BJ (cell line): Measurements from ENCODE around the gene FAM76A. TPM values are rescaled to one million over a fixed set of nuclear protein-coding genes. Genes with fewer than 3 reads are reported as not detected.
"Not testable (repeated sequence)": the region's sequence is repeated elsewhere in the genome, so short reads cannot be mapped to it uniquely, and the experiment has no call there.

Source experiments
- CTCF ChIA-PET: fragments of 350-600 bp; formaldehyde crosslinking; extraction: SDS; loops from one replicate; lab custom pipeline; 2021; ENCODE audit warnings: antibody characterized with exemption, inconsistent platforms; lab: Yijun Ruan, JAX
- POLR2A ChIA-PET: fragments of 300-600 bp; sonication (Branson Sonifier 250); formaldehyde crosslinking; extraction: SDS; loops from one replicate; lab custom pipeline; 2021; ENCODE audit warnings: antibody characterized with exemption; lab: Charles Lee
- DNase-seq: peaks from one replicate; pipeline ENCODE4 v3.0.0-alpha.2; 2011; ENCODE audit warnings: low read depth
- H3K27me3 ChIP-seq: 2 replicates; pipeline ENCODE4 v1.6.0; 2011; ENCODE audit warnings: low read length; ENCODE audit not compliant: control insufficient read depth, insufficient read depth
- H3K36me3 ChIP-seq: 2 replicates; pipeline ENCODE4 v1.5.1; 2011; ENCODE audit warnings: low read length; ENCODE audit not compliant: control insufficient read depth, insufficient read depth
- H3K4me3 ChIP-seq: 2 replicates; pipeline ENCODE4 v1.5.1; 2011; ENCODE audit warnings: low read depth, mild to moderate bottlenecking, control low read depth, low read length
- polyA plus RNA-seq: library from polyadenylated mRNA; depleted of rRNA; stranded (reverse); fragments of >200 nt; gene quantifications from 2 replicates; pipeline ENCODE4 v1.2.3, GENCODE V29; 2011; rRNA removed
- small RNA-seq: library from RNA; depleted of rRNA; stranded (forward); fragments of <200 nt; gene quantifications from one replicate; pipeline ENCODE3, GENCODE V24; 2012; ENCODE audit warnings: low replicate concordance, low read depth; ENCODE audit not compliant: insufficient read length
- TF ChIP-seq, protein P1 (sequence below): IDR thresholded peaks from 2 replicates; pipeline ENCODE4 v1.5.1; 2011; ENCODE audit warnings: low read depth, mild to moderate bottlenecking, control low read depth, inconsistent platforms, low read length, moderate library complexity; ENCODE audit not compliant: insufficient read depth

FAM76A gene
- polyA plus RNA-seq, 1 experiment: 3.9 TPM

DNA sequence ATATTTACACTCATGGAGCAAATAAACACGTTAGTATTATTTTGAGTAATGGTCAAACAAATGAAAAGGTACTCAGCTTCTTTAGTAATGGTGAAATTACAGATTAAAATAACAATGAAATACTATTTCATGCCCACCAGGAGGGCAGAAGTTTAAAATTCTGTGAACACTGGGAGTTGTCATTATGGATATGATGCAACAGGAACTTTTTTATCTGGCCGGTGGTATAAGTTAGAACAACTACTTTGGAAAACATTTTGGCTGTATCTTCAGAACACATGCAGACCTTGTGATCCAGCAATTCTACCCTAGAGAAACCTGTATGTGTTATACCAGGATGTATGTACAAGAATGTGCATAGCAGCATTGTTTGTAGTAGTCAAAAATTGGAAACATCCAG is 81.6 kb downstream of the FAM76A start:
- DNase-seq: no peak
- POLR2A ChIA-PET: no interaction called here
- CTCF ChIA-PET: no interaction called here
- Histone ChIP-seq H3K36me3 (peaks cover 3% of the 10 kb centered on the region), H3K4me3 (no peak overlapping the region), H3K27me3 (no peaks in the 10 kb centered on the region)
- TF ChIP-seq, protein P1, sequence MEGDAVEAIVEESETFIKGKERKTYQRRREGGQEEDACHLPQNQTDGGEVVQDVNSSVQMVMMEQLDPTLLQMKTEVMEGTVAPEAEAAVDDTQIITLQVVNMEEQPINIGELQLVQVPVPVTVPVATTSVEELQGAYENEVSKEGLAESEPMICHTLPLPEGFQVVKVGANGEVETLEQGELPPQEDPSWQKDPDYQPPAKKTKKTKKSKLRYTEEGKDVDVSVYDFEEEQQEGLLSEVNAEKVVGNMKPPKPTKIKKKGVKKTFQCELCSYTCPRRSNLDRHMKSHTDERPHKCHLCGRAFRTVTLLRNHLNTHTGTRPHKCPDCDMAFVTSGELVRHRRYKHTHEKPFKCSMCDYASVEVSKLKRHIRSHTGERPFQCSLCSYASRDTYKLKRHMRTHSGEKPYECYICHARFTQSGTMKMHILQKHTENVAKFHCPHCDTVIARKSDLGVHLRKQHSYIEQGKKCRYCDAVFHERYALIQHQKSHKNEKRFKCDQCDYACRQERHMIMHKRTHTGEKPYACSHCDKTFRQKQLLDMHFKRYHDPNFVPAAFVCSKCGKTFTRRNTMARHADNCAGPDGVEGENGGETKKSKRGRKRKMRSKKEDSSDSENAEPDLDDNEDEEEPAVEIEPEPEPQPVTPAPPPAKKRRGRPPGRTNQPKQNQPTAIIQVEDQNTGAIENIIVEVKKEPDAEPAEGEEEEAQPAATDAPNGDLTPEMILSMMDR: no peak

DNA sequence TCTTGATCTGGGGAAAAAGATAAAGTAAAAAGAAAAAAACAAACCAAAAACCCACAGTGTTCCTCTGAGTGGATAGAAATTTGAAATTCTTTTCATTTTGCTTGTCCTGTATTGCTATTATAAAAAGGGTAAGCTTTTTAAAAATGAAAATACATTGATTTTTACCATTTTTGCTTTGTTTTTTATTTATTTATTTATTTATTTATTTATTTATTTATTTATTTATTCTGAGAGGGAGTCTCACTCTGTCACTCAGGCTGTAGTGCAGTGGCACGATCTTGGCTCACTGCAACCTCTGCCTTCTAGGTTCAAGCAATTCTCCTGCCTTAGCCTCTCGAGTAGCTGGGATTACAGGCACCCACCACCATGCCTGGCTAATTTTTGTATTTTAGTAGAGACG is 82.4 kb downstream of the FAM76A start:
- H3K4me3 ChIP-seq, H3K27me3 ChIP-seq, DNase-seq, CTCF ChIA-PET, H3K36me3 ChIP-seq: not testable (repeated sequence)
- POLR2A ChIA-PET: interaction anchor here (0.6 kb wide), 1 partner anchor 33 kb away, joined by 3 read pairs; no protein-coding TSS in a partner anchor

DNA sequence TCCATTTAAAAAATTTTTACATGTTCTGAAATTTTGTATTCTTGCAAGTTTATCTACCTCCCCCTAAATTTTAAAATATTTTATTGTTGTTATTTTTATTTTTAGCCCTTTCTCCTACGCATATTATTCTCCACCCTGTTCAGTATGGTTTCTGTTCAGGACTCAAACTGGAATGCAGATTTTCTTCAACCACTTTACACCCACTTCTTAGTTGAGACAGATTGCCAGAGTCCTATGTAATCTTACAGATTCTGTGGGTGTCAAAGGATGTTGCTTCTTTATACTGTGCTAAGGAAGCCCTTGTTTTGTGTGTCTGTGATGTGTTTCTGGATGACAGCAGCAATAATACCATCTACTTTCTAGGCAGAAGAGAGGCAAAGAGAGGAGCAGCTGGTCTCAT is 84.1 kb downstream of the FAM76A start:
- CTCF ChIA-PET: no interaction called here
- POLR2A ChIA-PET: no interaction called here
- TF ChIP-seq, protein P1: no peak
- H3K36me3 ChIP-seq: peaks cover 1% of the 10 kb centered on the region; the same call in 1 of the 2 replicates
- no peak for DNase-seq
- no peak overlapping the region for H3K4me3 ChIP-seq
- no peaks in the 10 kb centered on the region for H3K27me3 ChIP-seq

DNA sequence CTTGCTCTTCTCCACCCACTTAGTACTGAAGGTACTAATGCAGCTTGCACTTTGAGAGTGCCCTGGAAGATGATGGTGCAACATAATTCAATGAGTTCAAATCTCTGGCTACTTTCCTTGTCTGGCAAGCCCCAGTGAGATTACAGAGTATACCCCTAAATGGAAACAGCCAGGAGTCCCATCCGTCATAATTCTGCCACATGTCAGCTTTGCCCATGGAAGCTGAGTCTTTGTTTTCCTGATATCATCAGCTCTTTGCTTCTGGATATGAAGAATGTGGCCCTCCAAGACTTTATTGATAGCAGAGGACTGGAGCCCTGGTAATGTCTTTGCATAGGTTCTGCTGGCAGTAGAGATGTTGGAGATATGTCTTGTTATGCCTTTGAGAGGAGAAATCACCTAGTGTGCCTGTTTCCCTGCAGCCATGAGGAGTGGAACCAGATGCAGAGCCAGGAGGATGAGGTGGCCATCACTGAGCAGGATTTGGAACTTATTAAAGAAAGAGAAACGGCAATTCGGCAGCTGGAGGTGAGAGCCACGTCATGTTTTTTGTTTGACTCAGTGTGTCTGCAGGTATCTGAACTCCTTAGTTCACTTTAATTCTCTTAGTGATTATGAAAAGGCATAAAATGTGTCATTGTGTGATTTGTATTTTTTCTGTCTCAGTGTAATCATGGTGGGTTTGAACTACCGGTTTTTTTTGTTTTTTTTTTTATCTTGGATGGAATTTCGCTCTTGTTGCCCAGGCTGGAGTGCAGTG is 86.2 kb downstream of the FAM76A start:
- ChIA-PET POLR2A (no interaction called here), CTCF (interaction anchor here (0.6 kb wide), 1 partner anchor 72 kb away, joined by 3 read pairs; no protein-coding TSS in a partner anchor)
- TF ChIP-seq, protein P1: no peak
- no peak overlapping the region for H3K4me3 ChIP-seq
- 0 out of 2 replicates have a peak, but pooled peaks cover 1% of the 10 kb centered on the region for H3K36me3 ChIP-seq
- H3K27me3 ChIP-seq: no peaks in the 10 kb centered on the region
- no peak for DNase-seq

Small RNAs within 50 kb of the gene (small RNA-seq; reads per million reads assigned to genes)
- not detected for gene AL020997.2
- not detected for gene RNU6-424P

Other genes with a start within 250 kb of the FAM76A start
- gene WASF2, start 235.8 kb upstream of the FAM76A start, polyA plus RNA-seq: 49.0 and 56.5 TPM in 2 replicates
- 3.5 and 4.1 TPM in 2 replicates for gene AHDC1, start 121.8 kb upstream of the FAM76A start, polyA plus RNA-seq
- gene FGR, start 90.8 kb upstream of the FAM76A start, polyA plus RNA-seq: not detected in 2 replicates
- 68.0 and 75.7 TPM in 2 replicates for gene IFI6, start 53.8 kb upstream of the FAM76A start, polyA plus RNA-seq
- 31.2 and 36.4 TPM in 2 replicates for gene STX12, start 47.3 kb downstream of the FAM76A start, polyA plus RNA-seq
- 54.7 and 59.8 TPM in 2 replicates for gene PPP1R8, start 104.8 kb downstream of the FAM76A start, polyA plus RNA-seq
- gene THEMIS2, start 146.6 kb downstream of the FAM76A start, polyA plus RNA-seq: 2.0 and 2.4 TPM in 2 replicates
- gene RPA2, start 188.6 kb downstream of the FAM76A start, polyA plus RNA-seq: 51.7 and 54.3 TPM in 2 replicates
- gene SMPDL3B, start 209.0 kb downstream of the FAM76A start, polyA plus RNA-seq: 0.21 and 0.34 TPM in 2 replicates
- 8.6 and 13.2 TPM in 2 replicates for gene XKR8, start 234.0 kb downstream of the FAM76A start, polyA plus RNA-seq